K562 (cell line): ENCODE results near the gene HYPK. TPM values are rescaled to one million over a fixed set of nuclear protein-coding genes. Genes with fewer than 3 reads are reported as not detected.

Experiments used
- ATAC-seq: fragments of 200-7000 bp; cut with Tn5 transposase; 3 replicates; pipeline ENCODE4 v1.9.1; 2020; ENCODE audit warnings: moderate library complexity
- BruUV-seq: library from RNA; stranded (reverse); fragments of 400-500 nt; replicated peaks from 2 replicates; lab custom pipeline; 2021; lab: Mats Ljungman, UMichigan
- CTCF ChIA-PET: fragments of 300-600 bp; formaldehyde crosslinking; extraction: SDS; loops from one replicate; lab custom pipeline; 2021; ENCODE audit warnings: low intra/inter-chr PET ratio; lab: Yijun Ruan, JAX
- POLR2A ChIA-PET: fragments of 300-600, 350-650 bp; sonication (Branson Sonifier 250); formaldehyde crosslinking; extraction: SDS; loops from one replicate; lab custom pipeline; 2021; ENCODE audit warnings: antibody characterized with exemption, inconsistent platforms; lab: Yijun Ruan, JAX
- DNase-seq, 4 experiments: peaks; one replicate each; pipeline versions ENCODE4 v3.0.0 to v3.0.0-alpha.2; 2011 to 2018; ENCODE audit warnings: low spot score in 3 of 4, mixed read lengths in 3 of 4; ENCODE audit errors: extremely low read depth in 1 of 4
- FAIRE-seq: peaks from 2 replicates; lab custom pipeline; 2011; peaks lifted over from hg19 to GRCh38; lab: Jason Lieb, UNC
- H2AFZ ChIP-seq: 2 replicates; pipeline ENCODE4 v1.6.0; 2011; ENCODE audit warnings: low read depth, low read length, control low read depth, inconsistent platforms
- H3K27ac ChIP-seq: fragments of 200-600 bp; 3 replicates; pipeline ENCODE4 v1.8.0; 2011; ENCODE audit warnings: low read depth, mild to moderate bottlenecking, control low read depth, inconsistent platforms, low read length, moderate library complexity, mixed read lengths; ENCODE audit errors: extremely low read depth
- H3K27me3 ChIP-seq, 2 experiments: fragments of 300-600 bp in 1 of 2; 2 replicates in 1 of 2; 3 replicates in 1 of 2; pipeline versions ENCODE4 v1.6.0 to v1.8.0; 2011; ENCODE audit warnings: inconsistent platforms in 2 of 2, low read length in 2 of 2, mild to moderate bottlenecking in 1 of 2, mixed read lengths in 1 of 2, moderate library complexity in 1 of 2; ENCODE audit not compliant: control insufficient read depth in 2 of 2, insufficient read depth in 2 of 2
- H3K36me3 ChIP-seq: fragments of 300-600 bp; 3 replicates; pipeline ENCODE4 v1.8.0; 2011; ENCODE audit warnings: mild to moderate bottlenecking, low read length, inconsistent platforms; ENCODE audit not compliant: control insufficient read depth, insufficient read depth
- H3K4me1 ChIP-seq, 2 experiments: fragments of 200-600 bp in 1 of 2; replicated peaks in 1 of 2; 2 replicates in 1 of 2; 3 replicates in 1 of 2; pipeline versions ENCODE4 v1.5.1 to v1.8.0; 2011; ENCODE audit warnings: inconsistent platforms in 2 of 2, low read length in 2 of 2, mild to moderate bottlenecking in 1 of 2, mixed read lengths in 1 of 2, moderate library complexity in 1 of 2; ENCODE audit not compliant: control insufficient read depth in 2 of 2, insufficient read depth in 2 of 2
- H3K4me2 ChIP-seq: 2 replicates; pipeline ENCODE4 v1.6.1; 2011; ENCODE audit warnings: low read length, control low read depth, inconsistent platforms, mixed read lengths; ENCODE audit not compliant: insufficient read depth
- H3K4me3 ChIP-seq: fragments of 200-600 bp; sonication (generic), shearing (Covaris generic); 2 replicates; pipeline ENCODE4 v1.5.1; 2016; ENCODE audit warnings: control low read depth, inconsistent platforms
- H3K79me2 ChIP-seq: fragments of 200-600 bp; 3 replicates; pipeline ENCODE4 v1.8.0; 2011; ENCODE audit warnings: low read length, inconsistent platforms; ENCODE audit not compliant: control insufficient read depth, insufficient read depth
- H3K9ac ChIP-seq, 2 experiments: 2 replicates each; pipeline versions ENCODE4 v1.6.0 to v1.6.1; 2011; ENCODE audit warnings: low read depth in 2 of 2, low read length in 2 of 2, control low read depth in 1 of 2, inconsistent platforms in 1 of 2, mild to moderate bottlenecking in 1 of 2, mixed read lengths in 1 of 2; ENCODE audit not compliant: insufficient read depth in 1 of 2
- H3K9me1 ChIP-seq: one replicate; pipeline ENCODE4 v1.6.0; 2011; ENCODE audit warnings: inconsistent platforms, mild to moderate bottlenecking, low read length, moderate library complexity; ENCODE audit not compliant: control insufficient read depth, insufficient read depth
- H3K9me3 ChIP-seq: replicated peaks from 2 replicates; pipeline ENCODE4 v1.5.1; 2011; ENCODE audit warnings: low read depth, low read length, inconsistent platforms; ENCODE audit not compliant: control insufficient read depth, insufficient read depth
- H4K20me1 ChIP-seq: replicated peaks from 2 replicates; pipeline ENCODE4 v1.6.1; 2011; ENCODE audit warnings: low read length, inconsistent platforms, mixed read lengths; ENCODE audit not compliant: control insufficient read depth, insufficient read depth
- CHD2 ChIP-seq: IDR thresholded peaks from 2 replicates; pipeline ENCODE4 v1.6.1; 2011; ENCODE audit warnings: low read depth, low read length
- HIVEP1 ChIP-seq: fragments of 250-450 bp; sonication (Bioruptor Pico); IDR thresholded peaks from 2 replicates; pipeline ENCODE4 v1.4.0; 2020; ENCODE audit warnings: mild to moderate bottlenecking
- RBBP5 ChIP-seq: fragments of 200-600 bp; sonication (generic); IDR thresholded peaks from 2 replicates; pipeline ENCODE4 v1.6.1; 2012; ENCODE audit warnings: borderline replicate concordance, mild to moderate bottlenecking, low read length, control low read depth, inconsistent platforms; ENCODE audit not compliant: insufficient read depth, poor library complexity, severe bottlenecking
- RREB1 ChIP-seq: fragments of 250-450 bp; sonication (Bioruptor Pico); IDR thresholded peaks from 2 replicates; pipeline ENCODE4 v1.4.0; 2020
- TARDBP ChIP-seq: fragments of 450-650 bp; IDR thresholded peaks from 2 replicates; pipeline ENCODE4 v1.6.1; 2016
- TRIM25 ChIP-seq: fragments of 450-650 bp; IDR thresholded peaks from 2 replicates; pipeline ENCODE4 v1.7.0; 2016; ENCODE audit warnings: borderline replicate concordance
- ZMIZ1 ChIP-seq, 2 experiments: fragments of 150-350 bp in 1 of 2; IDR thresholded peaks; 2 replicates each; pipeline ENCODE4 v1.6.1; 2012 to 2016; ENCODE audit warnings: low read depth in 2 of 2, low read length in 2 of 2, mild to moderate bottlenecking in 1 of 2, moderate library complexity in 1 of 2
- ZNF174 ChIP-seq: fragments of 250-450 bp; sonication (Bioruptor Pico); IDR thresholded peaks from 2 replicates; pipeline ENCODE4 v1.4.0; 2020; ENCODE audit warnings: mild to moderate bottlenecking
- WGBS: fragments of 100-300 bp; shearing (Covaris generic); methylation state at CpG from one replicate; pipeline ENCODE4 v1.1.6; 2016; ENCODE audit warnings: low coverage, mixed read lengths; ENCODE audit not compliant: insufficient coverage; ENCODE audit errors: missing lambda C conversion rate; 5-methylcytosine and 5-hydroxymethylcytosine counted together
- in situ Hi-C: fragments of 300-500 bp; cut with MboI; formaldehyde crosslinking; loops from 4 replicates; pipeline ENCODE4 v1.15.0; 2018; ENCODE audit warnings: inconsistent platforms, mixed read lengths
- intact Hi-C: fragments of 100-400 bp; cut with micrococcal nuclease; formaldehyde crosslinking; loops from 2 replicates; pipeline ENCODE4 v1.14.2; 2022
- polyA plus RNA-seq, 8 experiments: library from polyadenylated mRNA; depleted of rRNA in 4 of 8; stranded (reverse) in 5 of 8; unstranded in 3 of 8; fragments of >200 nt; fragmentation: Nextera tagmentation in 2 of 8; fragmentation: Illumina TruSeq in 1 of 8; extraction: Ambion mirVana in 2 of 8; extraction: Trizol in 1 of 8; gene quantifications; 2 replicates each; pipeline versions ENCODE4 v1.2.1 to v1.2.3, GENCODE V29; 2011 to 2014; ENCODE audit warnings: inconsistent platforms in 1 of 8, missing spikeins in 1 of 8
- total RNA-seq, 7 experiments: library from RNA; depleted of rRNA in 6 of 7; stranded (reverse); fragments of >200 nt in 6 of 7; fragmentation: Illumina TruSeq in 2 of 7; extraction: Trizol in 2 of 7; gene quantifications; 2 replicates each; pipeline versions ENCODE4 v1.2.1 to v1.2.3, GENCODE V29; 2011 to 2021; ENCODE audit warnings: low replicate concordance in 1 of 7

HYPK gene
- total and polyA plus RNA-seq, 9 of the 15 experiments (the other 6 are each of a cell fraction or from before 2014, with no cell fraction given): 7.2 to 28.0 (median 21.1) TPM

GRCh38 chr15:43791993-43792760, 8.2 kb upstream of the HYPK start, which contains the start of gene SERF2:
Gene SERF2 (plus strand): TSS chr15:43792320. CDS start chr15:43792377, 57 bp downstream.
- H3K27me3 ChIP-seq: no peaks in the 10 kb centered on the region
- no peaks in the 10 kb centered on the region for H3K9me3 ChIP-seq
- CTCF ChIA-PET: no interaction called here
- peak; percentile 98 for FAIRE-seq
- ATAC-seq: peak; percentile 95
- H3K4me3 ChIP-seq: peak within 1 kb of the TSS; percentile 95
- H3K4me2 ChIP-seq: peak within 1 kb of the TSS; percentile 96
- peaks cover 26 to 35% of the 10 kb centered on the region in 2 experiments for H3K4me1 ChIP-seq
- BruUV-seq: TSS peak; percentile 49
- POLR2A ChIA-PET: interaction anchor here (0.8 to 6.1 kb wide), 6 partner anchors 9 to 44 kb away, joined by 3 to 29 read pairs (median 10); partner anchors contain the start of genes ELL3, HYPK, MFAP1 and SERINC4
- H3K27ac ChIP-seq: peak within 1 kb of the TSS; percentile 99
- peaks cover 36% of the 10 kb centered on the region for H3K79me2 ChIP-seq
- under 1% methylated on average over 53 of the region's 66 CpGs for WGBS
- H4K20me1 ChIP-seq: peaks cover 17% of the 10 kb centered on the region; the same call in 1 of the 2 replicates
- H3K9ac ChIP-seq: peak within 1 kb of the TSS; percentile 100
- H3K9me1 ChIP-seq: peaks cover 17% of the 10 kb centered on the region
- H2AFZ ChIP-seq: peak within 1 kb of the TSS; percentile 100
- in situ Hi-C loops (no loop called here), intact Hi-C loops (no loop called here)
- peaks cover 43% of the 10 kb centered on the region for H3K36me3 ChIP-seq
- DNase-seq: peak; percentile 98 to 100 (median 98)
- peak; percentile 59 for TF ChIP-seq RBBP5
- no peak for TF ChIP-seq ZNF174 (CRISPR knock-in tag)
- TF ChIP-seq TRIM25: 0 out of 2 replicates have a peak, but pooled peaks have one; percentile 46
- TF ChIP-seq RREB1 (CRISPR knock-in tag): 0 out of 2 replicates have a peak, but pooled peaks have one; percentile 40
- peak; percentile 18; the same call in 1 of the 2 replicates for TF ChIP-seq CHD2
- TF ChIP-seq ZMIZ1 (IDR thresholded peaks at IDR 0.05; ENCODE audit: low read depth in 2 of 2, low read length in 2 of 2): no peak
- TF ChIP-seq HIVEP1: no peak
- 0 out of 2 replicates have a peak, but pooled peaks have one; percentile 62 for TF ChIP-seq TARDBP
